Ovary (tissue), 3 donors: ENCODE data around the gene PALB2.

ENCODE experiments used
- CTCF ChIP-seq, 3 donors: fragments of 450-650 bp in 2 of 3; fragments of 200-600 bp in 1 of 3; IDR thresholded peaks; one replicate each; pipeline versions ENCODE4 v1.5.1 to v1.8.0; 2016 to 2022; ENCODE audit warnings: antibody characterized with exemption in 3 of 3, mild to moderate bottlenecking in 1 of 3
- EP300 ChIP-seq: sonication (generic); formaldehyde crosslinking; IDR thresholded peaks from one replicate; pipeline ENCODE4 v1.6.1; 2017; ENCODE audit warnings: antibody characterized with exemption
- POLR2A ChIP-seq: fragments of 450-650 bp; IDR thresholded peaks from one replicate; pipeline ENCODE4 v1.6.1; 2017; ENCODE audit warnings: antibody characterized with exemption, mild to moderate bottlenecking, moderate library complexity
- donor health status: DM: no; HTN: no; CAD: no.

DNA sequence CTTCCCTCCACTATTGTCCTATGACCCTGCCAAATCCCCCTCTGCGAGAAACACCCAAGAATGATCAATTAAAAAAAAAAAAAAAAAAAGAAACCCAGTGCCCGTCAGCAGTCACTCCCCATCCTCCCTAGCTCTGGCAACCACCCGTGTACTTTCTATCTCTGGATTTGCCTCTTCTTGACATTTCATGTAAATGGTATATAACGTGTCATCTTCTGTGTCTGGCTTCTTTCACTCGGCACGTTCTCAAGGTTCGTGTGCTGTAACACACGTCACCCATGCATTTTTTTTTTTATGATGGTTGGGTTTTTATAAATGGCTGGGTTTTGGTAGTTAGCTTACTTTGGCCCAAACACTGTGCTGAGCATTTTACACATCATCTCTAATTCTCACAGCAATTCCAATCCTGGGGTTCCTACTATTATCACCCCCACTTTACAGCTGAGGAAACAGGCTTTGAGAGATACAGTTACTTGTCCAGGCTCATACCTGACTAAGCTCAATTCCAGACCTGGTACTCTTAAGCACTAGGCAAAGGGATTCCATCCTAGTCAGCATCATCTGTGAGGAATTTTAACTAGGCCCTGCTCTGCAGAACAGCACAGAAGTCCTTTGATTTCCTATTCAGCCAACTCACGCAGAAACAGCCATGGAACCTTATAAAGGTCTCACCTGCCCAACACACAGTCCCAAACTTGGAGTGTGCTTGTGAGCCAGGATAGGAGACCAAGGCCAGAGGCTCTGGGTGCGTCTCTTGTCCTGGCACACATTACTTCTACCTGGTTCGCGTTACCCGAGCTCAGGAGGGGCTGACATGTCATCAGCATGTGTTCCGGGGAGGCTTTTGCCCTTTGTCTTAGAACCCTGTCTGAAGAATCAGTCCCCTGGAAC, 56.7 kb downstream of the PALB2 start:
- TF ChIP-seq CTCF (IDR thresholded peaks at IDR 0.05) (no peak), EP300 (no peak), POLR2A (no peak)
